ENCODE measurements around the gene COMMD7. TPM values are rescaled to one million over a fixed set of nuclear protein-coding genes. Genes with fewer than 3 reads are reported as not detected.
A peak's percentile ranks its signal among the peaks of the same experiment; 100 is the strongest.

Gene COMMD7
- total RNA-seq, 4 donors from 2014 or later = 30.2 to 55.8 (median 42.6) TPM

DNA sequence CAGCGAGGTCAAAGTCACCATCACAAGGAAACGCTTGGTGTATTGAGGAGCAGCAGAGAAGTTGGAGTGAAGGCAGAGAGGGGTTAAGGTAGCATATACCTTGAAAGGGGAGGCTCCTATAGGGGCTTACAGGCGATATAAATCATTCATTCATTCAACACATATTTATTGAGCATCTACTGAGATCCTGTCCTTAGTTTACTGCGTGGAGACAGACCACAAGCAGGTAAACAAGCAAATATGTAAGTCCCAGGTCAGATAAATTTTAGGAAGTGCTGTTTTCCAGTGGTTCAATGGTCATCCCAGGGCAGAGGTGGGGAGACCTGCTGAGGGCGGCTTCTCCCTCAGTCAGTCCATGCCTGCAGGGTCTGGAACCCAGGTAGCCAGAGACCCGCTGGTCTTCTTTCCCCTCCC, 18.2 kb upstream of the COMMD7 start:
- no peak for DNase-seq
- Histone ChIP-seq H3K4me1 (peaks cover 14 to 16% of the 10 kb centered on the region in 2 donors), H3K4me3 (replicated peaks in 1 of 3) (peak overlapping the region in 1 of 3 donors; percentile 76), H3K27ac (no peak overlapping the region), H3K36me3 (no peaks in the 10 kb centered on the region), H3K27me3 (no peaks in the 10 kb centered on the region), H3K9me3 (no peaks in the 10 kb centered on the region)
- TF ChIP-seq POLR2A (IDR thresholded peaks at IDR 0.05) = no peak
- TF ChIP-seq, protein P1, sequence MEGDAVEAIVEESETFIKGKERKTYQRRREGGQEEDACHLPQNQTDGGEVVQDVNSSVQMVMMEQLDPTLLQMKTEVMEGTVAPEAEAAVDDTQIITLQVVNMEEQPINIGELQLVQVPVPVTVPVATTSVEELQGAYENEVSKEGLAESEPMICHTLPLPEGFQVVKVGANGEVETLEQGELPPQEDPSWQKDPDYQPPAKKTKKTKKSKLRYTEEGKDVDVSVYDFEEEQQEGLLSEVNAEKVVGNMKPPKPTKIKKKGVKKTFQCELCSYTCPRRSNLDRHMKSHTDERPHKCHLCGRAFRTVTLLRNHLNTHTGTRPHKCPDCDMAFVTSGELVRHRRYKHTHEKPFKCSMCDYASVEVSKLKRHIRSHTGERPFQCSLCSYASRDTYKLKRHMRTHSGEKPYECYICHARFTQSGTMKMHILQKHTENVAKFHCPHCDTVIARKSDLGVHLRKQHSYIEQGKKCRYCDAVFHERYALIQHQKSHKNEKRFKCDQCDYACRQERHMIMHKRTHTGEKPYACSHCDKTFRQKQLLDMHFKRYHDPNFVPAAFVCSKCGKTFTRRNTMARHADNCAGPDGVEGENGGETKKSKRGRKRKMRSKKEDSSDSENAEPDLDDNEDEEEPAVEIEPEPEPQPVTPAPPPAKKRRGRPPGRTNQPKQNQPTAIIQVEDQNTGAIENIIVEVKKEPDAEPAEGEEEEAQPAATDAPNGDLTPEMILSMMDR (IDR thresholded peaks at IDR 0.05) = no peak
- 49 to 62% methylated on average over 5 to 6 of the region's 6 CpGs for WGBS, 2 donors
- intact Hi-C loops (cut with DNase I) = no loop called here

DNA sequence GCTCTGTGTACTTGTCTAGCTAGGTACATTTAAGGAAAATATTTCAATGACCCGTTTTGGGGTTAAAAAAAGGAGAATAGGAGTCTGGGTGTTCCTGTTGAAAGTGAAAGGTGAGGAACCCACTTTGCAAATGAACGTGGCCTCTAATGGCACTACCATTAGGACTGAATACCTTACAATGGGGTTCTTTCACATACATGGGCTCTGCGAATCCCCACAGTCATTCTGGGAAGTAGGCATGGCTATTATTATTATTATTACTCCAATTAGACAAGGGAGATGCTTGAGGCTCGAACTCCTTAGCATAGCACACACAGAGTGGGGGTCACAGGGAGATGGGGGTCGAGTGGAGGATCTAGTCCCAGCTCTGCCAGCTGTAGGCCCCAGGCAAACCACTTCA, 12.9 kb upstream of the COMMD7 start:
- no peaks in the 10 kb centered on the region for H3K27me3 ChIP-seq
- H3K4me1 ChIP-seq = no peaks in the 10 kb centered on the region
- no peaks in the 10 kb centered on the region for H3K9me3 ChIP-seq
- H3K4me3 ChIP-seq (replicated peaks in 1 of 3) = no peak overlapping the region
- WGBS, 2 donors = 72 to 74% methylated on average over 5 of the region's 5 CpGs
- TF ChIP-seq, protein P1 (IDR thresholded peaks at IDR 0.05) = no peak
- TF ChIP-seq POLR2A (IDR thresholded peaks at IDR 0.05) = no peak
- intact Hi-C loops (cut with DNase I) = no loop called here
- no peak for DNase-seq
- H3K27ac ChIP-seq = no peak overlapping the region
- H3K36me3 ChIP-seq = no peaks in the 10 kb centered on the region

DNA sequence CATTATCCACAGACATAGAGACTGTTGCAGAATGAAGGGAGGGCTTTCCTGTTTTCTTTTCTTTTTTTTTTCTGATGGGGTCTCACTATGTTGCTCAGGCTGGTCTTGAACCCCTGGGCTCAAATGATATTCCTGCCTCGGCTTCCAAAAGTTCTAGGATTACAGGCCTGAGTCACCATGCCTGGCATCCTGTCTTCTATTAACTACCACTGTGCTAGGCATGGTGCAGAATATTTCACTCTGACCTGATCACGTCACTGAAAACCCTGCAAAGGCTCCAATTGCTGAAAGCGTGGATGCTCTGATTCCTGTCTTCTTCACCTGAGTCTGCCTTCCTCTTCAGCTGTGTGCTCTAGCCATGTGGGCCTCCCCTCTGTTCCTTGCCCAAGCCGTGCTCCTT, 10.5 kb upstream of the COMMD7 start:
- H3K27ac ChIP-seq = no peak overlapping the region
- 88 to 89% methylated on average over 4 of the region's 4 CpGs for WGBS, 2 donors
- H3K9me3 ChIP-seq = no peaks in the 10 kb centered on the region
- H3K4me1 ChIP-seq = no peaks in the 10 kb centered on the region
- H3K27me3 ChIP-seq = no peaks in the 10 kb centered on the region
- no peak overlapping the region for H3K4me3 ChIP-seq (replicated peaks in 1 of 3)
- H3K36me3 ChIP-seq = no peaks in the 10 kb centered on the region
- TF ChIP-seq POLR2A (IDR thresholded peaks at IDR 0.05) = no peak
- TF ChIP-seq, protein P1 (IDR thresholded peaks at IDR 0.05) = no peak
- intact Hi-C loops (cut with DNase I) = no loop called here
- no peak for DNase-seq

DNA sequence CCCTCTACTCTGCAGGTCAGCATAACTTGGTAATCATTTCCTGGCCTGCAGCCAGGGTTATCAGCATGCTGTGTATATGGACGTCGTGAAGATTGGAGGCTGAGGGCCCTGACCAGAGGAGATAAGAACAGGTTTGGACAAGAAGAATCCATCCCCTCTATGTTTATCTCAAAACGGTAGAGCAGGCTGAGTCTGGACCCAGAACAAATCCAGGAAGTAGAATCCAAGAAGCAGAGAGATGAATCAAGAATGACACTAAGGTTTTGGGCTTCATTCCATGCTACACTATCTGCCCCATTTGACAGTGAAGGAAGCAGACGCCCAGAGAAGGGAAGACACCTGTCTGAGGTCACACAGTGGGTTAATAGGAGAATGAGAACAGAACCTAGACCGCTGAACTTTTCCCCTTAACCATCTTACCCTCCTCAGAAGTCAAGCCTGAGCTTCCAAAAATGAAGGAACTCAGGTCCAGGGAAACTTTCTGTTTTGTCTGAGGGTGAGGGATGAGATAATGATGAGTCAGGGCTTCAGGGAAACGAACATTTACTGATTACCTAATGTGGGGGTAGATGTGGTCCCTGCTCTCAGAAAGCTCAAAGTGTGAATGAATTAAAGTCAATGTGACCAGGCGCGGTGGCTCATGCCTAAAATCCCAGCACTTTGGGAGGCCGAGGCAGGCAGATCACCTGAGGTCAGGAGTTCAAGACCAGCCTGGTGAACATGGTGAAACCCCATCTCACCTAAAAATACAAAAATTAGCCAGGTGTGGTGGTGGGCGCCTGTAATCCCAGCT, 9.4 kb upstream of the COMMD7 start:
- TF ChIP-seq, protein P1 (IDR thresholded peaks at IDR 0.05) = no peak
- TF ChIP-seq POLR2A (IDR thresholded peaks at IDR 0.05) = no peak
- intact Hi-C loops (cut with DNase I) = no loop called here
- Histone ChIP-seq H3K9me3 (no peaks in the 10 kb centered on the region), H3K36me3 (no peaks in the 10 kb centered on the region), H3K4me1 (no peaks in the 10 kb centered on the region), H3K27ac (no peak overlapping the region), H3K27me3 (no peaks in the 10 kb centered on the region), H3K4me3 (replicated peaks in 1 of 3) (no peak overlapping the region)
- 76% methylated on average over 10 of the region's 10 CpGs for WGBS, 2 donors
- no peak for DNase-seq

DNA sequence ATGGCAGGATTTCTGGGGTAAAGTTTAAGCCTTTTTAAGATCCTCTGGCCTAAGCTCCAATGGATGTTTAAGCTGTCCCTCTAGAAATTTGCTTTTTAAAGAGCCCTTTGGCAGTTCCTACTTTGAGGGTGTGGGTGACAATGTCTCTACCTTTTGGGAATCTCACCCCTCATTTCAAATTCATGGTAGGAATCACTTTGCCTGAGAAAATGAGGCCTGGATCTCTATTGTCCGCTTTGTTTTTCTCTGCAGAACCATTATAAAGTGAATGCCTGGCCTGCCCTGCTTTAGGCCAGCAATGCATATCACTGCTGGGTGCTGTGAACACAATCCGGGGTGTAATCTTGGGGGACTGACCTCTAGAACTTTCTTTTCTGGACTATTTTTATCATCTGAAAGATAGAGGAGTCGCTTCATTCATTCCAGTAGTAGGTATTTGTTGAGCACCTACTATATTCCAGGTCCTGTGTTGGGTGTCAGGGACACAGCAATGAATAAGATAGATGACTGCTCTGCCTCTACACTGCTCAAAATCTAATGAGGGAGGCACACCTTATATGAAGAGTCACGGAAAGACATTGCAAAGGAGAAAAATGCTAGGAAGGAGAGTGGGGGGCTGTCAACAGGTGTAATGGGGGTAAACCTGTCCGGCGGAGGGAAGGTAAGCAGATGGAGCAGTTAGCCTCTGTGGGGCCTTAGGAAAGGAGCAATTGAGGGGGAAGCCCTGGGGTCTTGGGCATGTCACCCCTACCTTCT, 8.6 kb upstream of the COMMD7 start:
- Histone ChIP-seq H3K4me3 (replicated peaks in 1 of 3) (no peak overlapping the region), H3K27me3 (no peaks in the 10 kb centered on the region), H3K36me3 (no peaks in the 10 kb centered on the region), H3K27ac (no peak overlapping the region), H3K9me3 (no peaks in the 10 kb centered on the region), H3K4me1 (peaks cover 0 to 3% of the 10 kb centered on the region in 2 donors)
- no peak for DNase-seq
- no peak for TF ChIP-seq POLR2A (IDR thresholded peaks at IDR 0.05)
- TF ChIP-seq, protein P1 (IDR thresholded peaks at IDR 0.05) = no peak
- intact Hi-C loops (cut with DNase I) = no loop called here
- WGBS, 2 donors = 81 to 90% methylated on average over 6 of the region's 6 CpGs
